HAP-1 (cell line): Measurements from ENCODE around the gene IGFBP7.
A peak's percentile ranks its signal among the peaks of the same experiment; 100 is the strongest.

Experiments
- DNase-seq, 2 experiments: peaks; one replicate each; pipeline ENCODE4 v3.0.0-alpha.2; 2016 to 2020; ENCODE audit warnings: low spot score in 2 of 2
- H3K27me3 ChIP-seq: fragments of 250-450 bp; sonication (Bioruptor Pico); 2 replicates; pipeline ENCODE4 v1.5.1; 2020; ENCODE audit warnings: low read depth, mild to moderate bottlenecking, moderate library complexity
- H3K36me3 ChIP-seq: fragments of 250-450 bp; sonication (Bioruptor Pico); replicated peaks from 2 replicates; pipeline ENCODE4 v1.5.1; 2020; ENCODE audit warnings: mild to moderate bottlenecking
- H3K4me1 ChIP-seq: fragments of 250-450 bp; sonication (Bioruptor Pico); 2 replicates; pipeline ENCODE4 v1.5.1; 2020; ENCODE audit warnings: mild to moderate bottlenecking
- H3K4me3 ChIP-seq: fragments of 250-450 bp; sonication (Bioruptor Pico); 2 replicates; pipeline ENCODE4 v1.5.1; 2020; ENCODE audit warnings: mild to moderate bottlenecking, moderate library complexity
- H3K9me3 ChIP-seq: fragments of 250-450 bp; sonication (Bioruptor Pico); 2 replicates; pipeline ENCODE4 v1.5.1; 2020; ENCODE audit warnings: mild to moderate bottlenecking, moderate library complexity
- in situ Hi-C: fragments of 300-500 bp; cut with MboI; formaldehyde crosslinking; loops from 3 replicates; pipeline ENCODE4 v1.14.3; 2020; ENCODE audit warnings: low sequenced_read_pairs, inconsistent platforms, mixed read lengths

Gene IGFBP7

DNA sequence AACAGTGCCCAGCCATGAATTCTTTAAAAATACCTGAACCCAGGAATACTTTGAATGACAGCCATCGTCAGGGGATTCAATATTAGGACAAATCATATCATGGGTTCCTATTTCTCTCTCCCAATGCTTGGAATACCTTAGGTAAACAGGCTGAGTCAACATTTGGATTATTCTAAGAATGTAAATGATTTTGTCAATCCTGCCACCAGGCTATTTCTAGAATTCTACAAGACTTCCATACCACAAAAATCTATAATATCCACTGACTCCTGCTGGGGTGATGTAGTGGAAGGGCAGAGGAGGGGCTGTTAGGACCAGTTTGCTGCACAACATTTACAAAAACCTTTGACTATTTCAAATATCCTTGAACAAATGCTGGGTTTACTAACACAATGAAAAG, 65.2 kb downstream of the IGFBP7 start:
- Histone ChIP-seq H3K36me3 (no peaks in the 10 kb centered on the region), H3K4me3 (no peak overlapping the region), H3K27me3 (0 out of 2 replicates have a peak, but pooled peaks cover 5% of the 10 kb centered on the region), H3K4me1 (no peaks in the 10 kb centered on the region), H3K9me3 (0 out of 2 replicates have a peak, but pooled peaks cover 2% of the 10 kb centered on the region)
- DNase-seq, result no peak
- in situ Hi-C loops, result loop anchor here (10.0 kb wide), 1 partner anchor 110 kb away; no protein-coding TSS in a partner anchor

DNA sequence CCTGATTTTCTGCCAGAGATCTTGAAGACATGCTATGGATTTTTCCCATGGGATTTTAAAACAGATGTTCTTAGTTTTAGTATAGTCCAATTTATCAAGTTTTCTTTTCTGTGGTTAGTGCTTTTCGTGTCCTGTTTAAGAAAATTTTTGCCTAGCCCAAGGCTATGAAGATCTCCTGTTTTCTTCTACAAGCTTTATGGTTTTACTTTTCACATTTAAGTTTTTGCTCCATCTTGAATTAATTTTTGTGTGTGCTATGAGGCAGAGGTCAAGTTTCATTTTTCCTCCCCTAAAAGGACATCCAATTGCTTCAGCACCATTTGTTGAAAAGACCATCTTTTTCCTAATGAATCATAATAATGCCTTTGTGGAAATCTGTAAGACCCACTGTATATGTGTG, 65.9 kb downstream of the IGFBP7 start:
- H3K4me1 ChIP-seq, result no peaks in the 10 kb centered on the region
- H3K4me3 ChIP-seq, result no peak overlapping the region
- H3K36me3 ChIP-seq, result no peaks in the 10 kb centered on the region
- DNase-seq, result no peak
- in situ Hi-C loops, result loop anchor here (10.0 kb wide), 1 partner anchor 111 kb away; no protein-coding TSS in a partner anchor
- 0 out of 2 replicates have a peak, but pooled peaks cover 2% of the 10 kb centered on the region for H3K9me3 ChIP-seq
- H3K27me3 ChIP-seq, result peaks cover 9% of the 10 kb centered on the region; the same call in 1 of the 2 replicates

DNA sequence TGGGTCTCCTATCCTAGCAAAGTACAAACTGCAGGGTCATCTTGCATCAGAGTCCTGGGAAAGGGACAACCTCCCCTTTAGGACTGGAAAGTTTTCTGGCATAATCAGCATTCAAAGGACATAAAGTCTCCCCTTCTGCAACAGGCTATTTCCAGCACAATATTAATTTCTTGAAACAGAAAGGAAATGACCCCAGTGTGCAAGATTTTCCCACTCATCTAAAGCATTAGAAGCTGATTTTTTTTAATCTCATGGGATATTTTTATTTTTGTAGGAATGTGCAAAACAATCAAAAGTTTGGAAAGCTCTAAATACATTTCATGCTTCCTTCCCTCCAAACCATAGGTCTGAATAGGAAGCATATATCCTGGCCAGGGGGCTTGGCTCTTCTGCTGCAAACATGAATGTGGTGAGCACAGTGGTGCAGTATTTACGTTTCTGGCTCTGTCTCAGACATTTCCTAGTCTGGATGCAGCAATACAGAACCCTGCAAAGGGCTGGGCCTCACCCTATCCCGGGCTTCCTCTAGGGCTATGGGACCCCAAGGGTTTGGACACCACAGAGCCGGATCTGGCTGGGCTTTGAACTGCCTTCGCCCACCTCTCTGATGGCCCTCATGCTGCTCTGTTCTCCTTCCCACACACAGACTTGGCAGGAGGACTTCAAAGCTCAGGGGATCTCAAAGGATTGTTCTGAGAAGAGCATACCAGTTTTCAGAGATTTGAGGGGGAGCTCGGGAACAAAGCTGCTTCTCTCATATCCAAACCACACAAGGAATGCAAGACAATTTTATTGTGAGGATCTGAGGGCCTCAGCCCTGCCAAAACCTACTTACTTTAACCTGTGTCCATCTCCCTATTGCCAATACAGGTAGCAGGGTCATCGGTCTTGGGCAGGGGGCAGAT, 66.6 kb downstream of the IGFBP7 start:
- Histone ChIP-seq H3K4me1 (no peaks in the 10 kb centered on the region), H3K4me3 (no peak overlapping the region), H3K27me3 (peaks cover 10% of the 10 kb centered on the region), H3K36me3 (no peaks in the 10 kb centered on the region), H3K9me3 (0 out of 2 replicates have a peak, but pooled peaks cover 2% of the 10 kb centered on the region)
- DNase-seq, result no peak
- in situ Hi-C loops, result loop anchor here (10.0 kb wide), 1 partner anchor 111 kb away; no protein-coding TSS in a partner anchor

DNA sequence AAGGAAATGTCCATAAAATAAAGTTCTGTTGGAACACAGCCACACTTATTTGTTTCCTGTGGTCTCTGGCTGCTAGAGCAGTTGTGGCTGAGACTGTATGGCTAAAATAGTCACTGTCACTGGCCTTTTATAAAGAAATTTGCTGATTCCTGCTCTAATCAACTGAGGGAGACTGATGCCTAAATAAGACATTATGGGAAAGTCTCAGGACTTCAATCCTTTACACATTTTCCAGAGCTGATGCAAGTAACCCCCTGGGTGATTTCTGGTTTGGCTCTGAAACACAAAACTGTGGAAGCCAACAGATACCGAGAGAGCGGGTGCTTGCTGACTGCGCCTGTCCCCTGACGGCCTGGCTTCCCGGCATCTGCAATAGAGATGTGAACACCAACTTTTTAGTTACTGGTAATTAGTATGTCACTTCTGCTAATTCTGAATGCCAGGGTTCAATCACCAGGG, 67.4 kb downstream of the IGFBP7 start:
- in situ Hi-C loops, result loop anchor here (10.0 kb wide), 1 partner anchor 112 kb away; no protein-coding TSS in a partner anchor
- Histone ChIP-seq H3K4me1 (no peaks in the 10 kb centered on the region), H3K36me3 (no peaks in the 10 kb centered on the region)

DNA sequence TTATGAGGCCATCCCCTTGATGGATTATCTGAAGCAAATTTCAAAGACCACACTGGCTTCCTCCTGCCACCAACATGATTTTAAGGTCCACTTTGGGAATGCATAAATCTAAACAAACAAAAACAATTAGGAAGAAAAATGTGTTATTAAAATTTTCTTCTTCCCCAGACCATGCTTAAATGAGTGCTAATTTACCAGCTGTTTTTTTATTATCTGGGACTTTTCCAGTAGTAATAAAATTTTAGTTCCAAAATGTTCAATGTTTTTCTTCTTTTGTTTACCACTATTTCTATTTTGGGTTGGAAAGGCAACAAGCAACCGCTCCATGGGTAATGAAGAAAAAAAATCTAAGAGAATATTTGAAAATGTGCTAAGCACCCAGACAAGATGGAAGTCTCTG, 69.2 kb downstream of the IGFBP7 start:
- no peaks in the 10 kb centered on the region for H3K4me1 ChIP-seq
- in situ Hi-C loops, result loop anchor here (10.0 kb wide), 1 partner anchor 114 kb away; no protein-coding TSS in a partner anchor
- H3K9me3 ChIP-seq, result 0 out of 2 replicates have a peak, but pooled peaks cover 2% of the 10 kb centered on the region
- DNase-seq, result no peak
- no peak overlapping the region for H3K4me3 ChIP-seq
- H3K36me3 ChIP-seq, result no peaks in the 10 kb centered on the region
- peaks cover 22% of the 10 kb centered on the region for H3K27me3 ChIP-seq

More for the DNA sequence above, 67.4 kb downstream of the IGFBP7 start:
- Histone ChIP-seq H3K4me3 (no peak overlapping the region), H3K27me3 (peaks cover 13% of the 10 kb centered on the region), H3K9me3 (0 out of 2 replicates have a peak, but pooled peaks cover 2% of the 10 kb centered on the region)
- DNase-seq, result no peak

DNA sequence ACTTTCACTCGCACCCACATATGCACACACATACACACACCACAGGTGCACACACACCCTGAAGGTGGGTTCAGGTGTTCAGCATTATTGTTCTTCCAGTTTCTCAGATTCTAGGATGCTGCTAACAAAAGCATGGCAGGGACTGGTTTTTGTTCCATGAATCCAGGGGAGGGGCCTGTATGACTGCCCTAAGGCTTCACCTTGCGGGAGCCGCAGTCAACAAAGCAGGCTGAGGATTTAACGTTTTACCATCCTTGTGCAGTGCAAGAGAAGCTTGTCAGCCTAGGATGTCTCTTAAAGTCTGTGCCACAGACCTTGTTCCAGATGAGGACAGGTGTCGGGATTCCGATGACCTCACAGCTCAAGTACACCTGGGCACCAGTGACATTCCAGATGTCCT, 69.7 kb downstream of the IGFBP7 start:
- no peaks in the 10 kb centered on the region for H3K4me1 ChIP-seq
- DNase-seq, result no peak
- peaks cover 23% of the 10 kb centered on the region for H3K27me3 ChIP-seq
- in situ Hi-C loops, result loop anchor here (10.0 kb wide), 1 partner anchor 114 kb away; no protein-coding TSS in a partner anchor
- 0 out of 2 replicates have a peak, but pooled peaks cover 2% of the 10 kb centered on the region for H3K9me3 ChIP-seq
- no peak overlapping the region for H3K4me3 ChIP-seq
- H3K36me3 ChIP-seq, result no peaks in the 10 kb centered on the region

DNA sequence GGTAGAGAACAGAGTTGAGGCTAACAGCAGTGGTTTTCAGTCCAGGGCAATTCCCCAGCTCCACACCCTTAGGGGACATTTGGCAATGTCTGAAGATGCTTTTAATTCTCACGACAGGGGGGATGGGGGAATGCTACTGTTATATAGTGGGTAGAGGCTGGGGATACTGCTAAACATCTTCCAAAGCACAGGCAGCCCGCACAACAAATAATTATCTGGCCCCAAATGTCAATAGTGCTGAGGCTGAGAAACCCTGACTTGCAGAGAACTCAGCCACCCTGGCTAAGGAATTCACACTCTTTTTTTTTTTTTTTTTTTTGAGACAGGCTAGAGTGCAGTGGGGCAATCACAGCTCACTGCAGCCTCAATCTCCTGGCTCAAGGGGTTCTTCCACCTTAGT, 70.8 kb downstream of the IGFBP7 start:
- no peaks in the 10 kb centered on the region for H3K36me3 ChIP-seq
- in situ Hi-C loops, result no loop called here
- DNase-seq, result no peak
- H3K4me3 ChIP-seq, result no peak overlapping the region
- peaks cover 23% of the 10 kb centered on the region for H3K27me3 ChIP-seq
- no peaks in the 10 kb centered on the region for H3K4me1 ChIP-seq
- H3K9me3 ChIP-seq, result no peaks in the 10 kb centered on the region

DNA sequence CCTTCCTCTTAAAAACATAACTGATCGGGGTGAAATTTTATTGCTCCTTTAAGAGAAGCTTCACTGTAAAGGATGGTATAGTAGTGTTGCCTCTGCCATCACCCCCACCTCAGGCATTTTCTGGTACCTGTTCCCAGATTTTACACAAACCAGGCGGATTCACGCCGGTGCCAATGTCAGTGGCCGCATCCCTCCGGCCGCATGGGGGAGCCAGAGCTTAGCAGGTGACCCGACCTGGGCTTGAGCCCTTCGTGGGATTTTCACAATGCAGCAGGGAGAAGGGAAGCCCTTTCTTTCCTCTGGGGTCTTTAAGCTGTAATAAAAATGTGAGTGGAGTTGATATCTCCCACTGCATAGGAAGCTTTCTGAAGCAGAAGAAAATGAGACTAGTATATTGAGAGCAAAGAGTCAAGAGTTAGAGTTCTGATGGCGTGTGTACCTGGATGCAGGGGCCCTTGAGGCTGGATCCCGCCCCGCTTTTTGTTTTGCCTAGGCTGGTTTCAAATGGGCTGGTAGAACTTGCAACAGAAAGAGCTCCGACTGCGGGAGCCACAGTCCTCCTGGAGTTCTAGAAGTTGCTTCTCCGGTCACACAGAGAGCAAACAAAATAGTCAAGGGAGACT, 72.1 kb downstream of the IGFBP7 start:
- Histone ChIP-seq H3K9me3 (no peaks in the 10 kb centered on the region), H3K4me1 (no peaks in the 10 kb centered on the region), H3K27me3 (peaks cover 23% of the 10 kb centered on the region), H3K4me3 (no peak overlapping the region), H3K36me3 (no peaks in the 10 kb centered on the region)
- in situ Hi-C loops, result no loop called here
- peak; percentile 51 to 84 for DNase-seq

DNA sequence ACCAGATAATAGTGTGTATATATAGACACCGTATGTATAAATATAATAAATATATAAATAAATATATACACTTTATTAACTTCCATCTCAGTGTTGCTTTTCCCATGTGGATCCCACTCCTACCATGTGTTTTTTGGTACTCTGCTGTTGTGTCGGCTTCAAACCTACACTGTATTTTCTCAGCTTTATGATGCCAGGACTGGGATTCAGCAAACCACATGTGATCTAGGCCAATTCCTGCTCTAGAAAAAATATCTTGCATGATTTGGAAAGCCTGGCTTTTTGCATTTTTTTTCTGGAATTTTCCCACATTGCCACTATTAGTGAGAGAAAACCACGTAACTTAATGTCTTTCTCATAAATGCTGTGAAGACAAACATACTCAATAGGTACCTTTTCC, 75.7 kb downstream of the IGFBP7 start:
- H3K27me3 ChIP-seq, result peaks cover 14% of the 10 kb centered on the region
- in situ Hi-C loops, result no loop called here
- H3K9me3 ChIP-seq, result no peaks in the 10 kb centered on the region
- H3K4me3 ChIP-seq, result no peak overlapping the region
- no peak for DNase-seq
- peaks cover 16% of the 10 kb centered on the region for H3K36me3 ChIP-seq
- H3K4me1 ChIP-seq, result no peaks in the 10 kb centered on the region

DNA sequence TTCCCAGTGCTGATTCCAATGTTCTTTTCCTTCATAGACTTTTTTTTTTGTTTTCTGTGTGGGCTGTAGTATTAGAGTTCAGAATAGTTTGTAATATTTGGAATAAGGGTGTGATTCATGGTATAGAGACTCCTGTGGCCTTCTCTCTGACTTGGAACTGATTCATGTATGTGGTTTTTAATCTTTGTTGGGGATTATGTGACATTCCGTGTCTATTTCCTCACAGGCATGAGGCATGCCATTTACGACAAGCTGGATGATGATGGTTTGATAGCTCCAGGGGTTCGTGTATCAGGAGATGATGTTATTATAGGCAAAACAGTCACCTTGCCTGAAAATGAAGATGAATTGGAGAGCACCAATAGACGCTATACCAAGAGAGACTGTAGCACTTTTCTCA, 87.1 kb downstream of the IGFBP7 start:
- H3K9me3 ChIP-seq, result no peaks in the 10 kb centered on the region
- H3K27me3 ChIP-seq, result no peaks in the 10 kb centered on the region
- no peaks in the 10 kb centered on the region for H3K4me1 ChIP-seq
- peaks cover 87% of the 10 kb centered on the region for H3K36me3 ChIP-seq
- in situ Hi-C loops, result no loop called here
- H3K4me3 ChIP-seq, result no peak overlapping the region
- DNase-seq, result no peak

DNA sequence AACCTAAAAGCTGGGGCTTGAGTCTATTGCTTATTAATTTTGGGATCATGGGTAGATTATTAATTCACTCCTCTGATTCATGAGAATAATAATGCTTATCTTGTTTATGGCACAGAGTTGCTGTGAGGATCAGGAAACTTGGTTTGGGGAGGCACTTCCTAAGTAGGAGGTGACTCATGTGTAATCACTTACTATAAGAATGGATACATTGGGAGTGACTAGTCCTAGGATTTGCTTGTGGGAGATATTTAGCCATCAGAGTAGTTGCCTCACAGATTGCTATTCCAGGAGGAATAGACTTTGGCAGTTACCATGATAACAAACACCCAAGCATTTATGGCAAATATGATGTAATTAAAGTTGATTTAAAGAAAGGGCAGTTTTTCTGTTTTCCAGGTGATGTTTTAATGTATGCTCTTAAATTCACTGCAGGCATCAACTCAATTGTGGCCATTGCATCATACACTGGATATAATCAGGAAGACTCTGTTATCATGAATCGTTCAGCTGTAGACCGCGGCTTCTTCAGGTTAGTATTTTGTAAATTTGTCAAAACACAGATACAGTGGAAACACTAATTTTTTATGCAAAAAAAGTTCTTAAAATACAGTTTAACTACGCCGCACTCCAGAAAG, 89.6 kb downstream of the IGFBP7 start:
- Histone ChIP-seq H3K36me3 (peaks cover 77% of the 10 kb centered on the region), H3K27me3 (no peaks in the 10 kb centered on the region), H3K4me1 (no peaks in the 10 kb centered on the region), H3K4me3 (no peak overlapping the region), H3K9me3 (no peaks in the 10 kb centered on the region)
- in situ Hi-C loops, result no loop called here
- no peak for DNase-seq

DNA sequence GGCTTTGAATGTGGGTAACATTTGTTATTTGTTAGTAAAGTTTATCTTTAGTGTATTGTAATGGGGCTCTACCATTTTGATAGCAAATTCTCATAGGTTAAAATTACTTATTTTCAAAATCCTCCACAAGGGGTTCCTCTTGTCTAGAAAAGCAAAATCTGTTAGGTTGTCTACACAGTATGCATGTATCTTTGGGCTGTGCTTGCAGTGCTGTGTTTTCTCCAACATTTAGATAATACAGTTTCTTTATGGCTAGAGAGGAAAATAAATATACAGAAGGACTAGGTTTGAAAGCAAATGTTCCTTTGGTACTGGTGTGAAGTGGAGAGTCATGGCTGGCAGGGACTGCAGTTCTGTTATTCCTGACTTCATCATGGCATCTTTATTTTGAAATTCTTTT, 91.2 kb downstream of the IGFBP7 start:
- no peaks in the 10 kb centered on the region for H3K27me3 ChIP-seq
- H3K4me3 ChIP-seq, result no peak overlapping the region
- H3K36me3 ChIP-seq, result peaks cover 73% of the 10 kb centered on the region
- DNase-seq, result no peak
- no peaks in the 10 kb centered on the region for H3K9me3 ChIP-seq
- in situ Hi-C loops, result no loop called here
- H3K4me1 ChIP-seq, result no peaks in the 10 kb centered on the region

DNA sequence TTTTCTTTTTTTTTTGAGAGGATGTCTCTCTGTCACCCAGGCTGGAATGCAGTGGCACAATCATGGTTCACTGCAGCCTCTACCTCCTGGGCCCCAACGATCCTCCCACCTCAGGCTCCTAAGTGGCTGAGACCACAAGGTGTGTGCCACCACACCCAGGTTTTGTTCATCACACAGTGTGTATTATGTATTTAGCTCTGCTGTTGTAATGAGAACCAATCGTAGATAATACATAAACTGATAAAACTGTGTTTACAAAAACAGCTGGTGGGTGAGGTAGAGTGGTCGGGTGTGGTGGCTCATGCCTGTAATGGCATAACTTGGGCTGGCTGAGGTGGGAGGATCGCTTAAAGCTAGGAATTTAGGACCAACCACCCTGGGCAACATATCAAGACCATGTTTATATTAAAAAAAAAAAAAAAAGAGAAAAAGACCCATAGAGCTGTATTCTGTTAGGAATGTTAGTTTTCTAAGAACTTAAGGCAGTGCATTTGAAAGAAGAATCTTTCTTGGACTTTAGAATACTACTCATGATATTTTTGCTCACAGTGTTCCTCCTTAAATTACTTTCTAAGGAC, 96.6 kb downstream of the IGFBP7 start:
- Histone ChIP-seq H3K36me3 (peaks cover 71% of the 10 kb centered on the region), H3K9me3 (no peaks in the 10 kb centered on the region), H3K4me1 (no peaks in the 10 kb centered on the region), H3K27me3 (no peaks in the 10 kb centered on the region), H3K4me3 (no peak overlapping the region)
- no peak for DNase-seq
- in situ Hi-C loops, result no loop called here
